CD4-positive, alpha-beta memory T cell (primary cell): ENCODE measurements around the gene CDC27. TPM values are rescaled to one million over a fixed set of nuclear protein-coding genes. Genes with fewer than 3 reads are reported as not detected.
A peak's percentile ranks its signal among the peaks of the same experiment; 100 is the strongest.

ENCODE experiments used
- CTCF ChIA-PET: fragments of 350-600 bp; sonication (Branson Sonifier 250); formaldehyde crosslinking; loops from one replicate; lab custom pipeline; 2021; ENCODE audit warnings: inconsistent platforms; ENCODE audit not compliant: partially characterized antibody; lab: Charles Lee
- POLR2A ChIA-PET: fragments of 350-600 bp; sonication (Branson Sonifier 250); formaldehyde crosslinking; loops from one replicate; lab custom pipeline; 2021; ENCODE audit not compliant: partially characterized antibody; lab: Charles Lee
- DNase-seq, 5 donors: peaks; one replicate each; pipeline versions ENCODE4 v3.0.0 to v3.0.0-alpha.2; 2020 to 2022; ENCODE audit warnings: mixed read lengths in 1 of 5
- H3K27ac ChIP-seq: one replicate; pipeline ENCODE4 v1.7.0; 2013; ENCODE audit warnings: low read depth, low read length
- H3K27me3 ChIP-seq: 2 replicates; pipeline ENCODE4 v1.7.0; 2013; ENCODE audit warnings: mild to moderate bottlenecking, low read length, moderate library complexity; ENCODE audit not compliant: insufficient read depth
- H3K36me3 ChIP-seq: 2 replicates; pipeline ENCODE4 v1.7.0; 2013; ENCODE audit warnings: mild to moderate bottlenecking, low read length, moderate library complexity; ENCODE audit not compliant: insufficient read depth
- H3K4me1 ChIP-seq: 2 replicates; pipeline ENCODE4 v1.7.0; 2013; ENCODE audit warnings: mild to moderate bottlenecking, low read length, moderate library complexity; ENCODE audit not compliant: insufficient read depth
- H3K4me3 ChIP-seq, 2 donors: one replicate each; pipeline ENCODE4 v1.7.0; 2013; ENCODE audit warnings: low read length in 2 of 2, mild to moderate bottlenecking in 1 of 2
- H3K9me3 ChIP-seq, 2 donors: one replicate each; pipeline ENCODE4 v1.7.0; 2013; ENCODE audit warnings: low read length in 2 of 2, control low read depth in 1 of 2; ENCODE audit not compliant: control insufficient read depth in 1 of 2
- H3K27ac Mint-ChIP-seq, 7 donors: one replicate each; pipeline ENCODE4 v1.8.0; 2020 to 2021; ENCODE audit warnings: mixed read lengths in 7 of 7, mild to moderate bottlenecking in 6 of 7, inconsistent platforms in 3 of 7, moderate library complexity in 3 of 7
- H3K27me3 Mint-ChIP-seq, 2 donors: one replicate each; pipeline ENCODE4 v1.8.0; 2020 to 2021; ENCODE audit warnings: mixed read lengths in 2 of 2
- H3K36me3 Mint-ChIP-seq, 2 donors: one replicate each; pipeline ENCODE4 v1.8.0; 2020 to 2021; ENCODE audit warnings: mixed read lengths in 2 of 2, inconsistent platforms in 1 of 2, mild to moderate bottlenecking in 1 of 2
- H3K4me1 Mint-ChIP-seq, 4 donors: one replicate each; pipeline ENCODE4 v1.8.0; 2020 to 2021; ENCODE audit warnings: mixed read lengths in 4 of 4, mild to moderate bottlenecking in 1 of 4
- H3K4me3 Mint-ChIP-seq, 8 donors: one replicate each; pipeline ENCODE4 v1.8.0; 2020 to 2021; ENCODE audit warnings: mixed read lengths in 8 of 8, mild to moderate bottlenecking in 7 of 8, moderate library complexity in 6 of 8, inconsistent platforms in 3 of 8
- H3K9me3 Mint-ChIP-seq, 8 donors: one replicate each; pipeline ENCODE4 v1.8.0; 2020 to 2021; ENCODE audit warnings: mixed read lengths in 8 of 8, mild to moderate bottlenecking in 5 of 8, inconsistent platforms in 3 of 8, moderate library complexity in 1 of 8
- intact Hi-C: fragments of 100-400 bp; cut with micrococcal nuclease; formaldehyde crosslinking; loops from one replicate; pipeline ENCODE4 v1.15.1; 2023
- polyA plus RNA-seq, 2 donors: library from polyadenylated mRNA; unstranded; fragments of 300-500 nt; fragmentation: Illumina TruSeq; gene quantifications; one replicate each; pipeline ENCODE4 v1.2.3, GENCODE V29; 2021
- total RNA-seq, 2 experiments: library from RNA; stranded (reverse); gene quantifications; one replicate each; pipeline ENCODE4 v1.2.3, GENCODE V29; 2021

The CDC27 gene, protein sequence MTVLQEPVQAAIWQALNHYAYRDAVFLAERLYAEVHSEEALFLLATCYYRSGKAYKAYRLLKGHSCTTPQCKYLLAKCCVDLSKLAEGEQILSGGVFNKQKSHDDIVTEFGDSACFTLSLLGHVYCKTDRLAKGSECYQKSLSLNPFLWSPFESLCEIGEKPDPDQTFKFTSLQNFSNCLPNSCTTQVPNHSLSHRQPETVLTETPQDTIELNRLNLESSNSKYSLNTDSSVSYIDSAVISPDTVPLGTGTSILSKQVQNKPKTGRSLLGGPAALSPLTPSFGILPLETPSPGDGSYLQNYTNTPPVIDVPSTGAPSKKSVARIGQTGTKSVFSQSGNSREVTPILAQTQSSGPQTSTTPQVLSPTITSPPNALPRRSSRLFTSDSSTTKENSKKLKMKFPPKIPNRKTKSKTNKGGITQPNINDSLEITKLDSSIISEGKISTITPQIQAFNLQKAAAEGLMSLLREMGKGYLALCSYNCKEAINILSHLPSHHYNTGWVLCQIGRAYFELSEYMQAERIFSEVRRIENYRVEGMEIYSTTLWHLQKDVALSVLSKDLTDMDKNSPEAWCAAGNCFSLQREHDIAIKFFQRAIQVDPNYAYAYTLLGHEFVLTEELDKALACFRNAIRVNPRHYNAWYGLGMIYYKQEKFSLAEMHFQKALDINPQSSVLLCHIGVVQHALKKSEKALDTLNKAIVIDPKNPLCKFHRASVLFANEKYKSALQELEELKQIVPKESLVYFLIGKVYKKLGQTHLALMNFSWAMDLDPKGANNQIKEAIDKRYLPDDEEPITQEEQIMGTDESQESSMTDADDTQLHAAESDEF
- 10 to 100 TPM; 60.2 to 73.4 TPM for total RNA-seq
- polyA plus RNA-seq, result 100 to 1,000 TPM in 1 of 2 donors, 10 to 100 TPM in 1; 64.2 to 104 TPM

DNA sequence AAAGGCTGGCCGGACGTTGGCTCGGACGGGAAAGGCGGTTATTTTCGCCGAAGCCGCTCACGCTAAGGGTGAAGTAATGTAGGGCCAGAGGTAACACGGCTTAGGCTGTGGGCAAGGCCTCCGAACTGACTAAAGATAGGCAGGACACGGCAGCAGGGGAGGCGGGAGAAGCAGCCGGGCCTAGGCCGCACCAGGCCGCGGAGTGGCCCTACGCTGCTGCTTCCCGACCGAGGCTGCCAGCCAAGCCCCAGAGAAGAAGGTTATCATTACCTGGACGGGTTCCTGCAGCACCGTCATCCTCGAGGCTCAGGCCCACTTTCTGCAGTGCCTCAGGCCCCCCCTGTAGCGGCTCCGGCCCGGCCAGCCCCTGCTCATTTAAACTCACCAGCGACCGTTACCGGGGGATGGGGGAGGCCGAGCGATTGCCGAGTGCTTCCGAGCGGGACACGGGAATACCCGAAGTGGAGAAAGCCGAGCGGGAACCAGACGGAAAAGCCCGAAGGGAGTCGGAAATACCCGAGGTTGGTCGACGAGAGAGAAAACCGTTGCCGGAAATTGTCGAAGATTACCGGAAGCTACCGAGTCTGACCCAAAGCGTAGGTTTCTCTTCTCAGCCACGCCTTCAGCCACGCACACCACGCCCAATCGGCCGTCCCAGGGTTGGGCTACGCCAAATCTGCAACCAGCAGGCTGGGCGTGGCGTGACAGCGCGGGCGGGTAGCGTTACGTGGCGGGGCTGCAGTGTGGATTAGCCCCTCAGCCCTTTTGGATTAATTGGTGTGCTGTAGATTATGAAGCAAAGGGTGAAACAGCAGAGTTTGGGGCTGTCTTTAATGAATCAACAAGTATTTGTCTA is at the start of gene CDC27:
CDC27 (minus strand) TSS at position 420 of the 856 bp plus-strand sequence; CDS start at position 297, 123 bp downstream.
- H3K36me3 ChIP-seq, result peaks cover 5% of the 10 kb centered on the region
- peaks cover 0 to 3% (median 0%) of the 10 kb centered on the region in 8 donors for H3K9me3 Mint-ChIP-seq
- peak; percentile 99 to 100 (median 99) for DNase-seq
- H3K4me1 Mint-ChIP-seq, result peaks cover 35 to 79% (median 54%) of the 10 kb centered on the region in 4 donors
- H3K27me3 ChIP-seq, result no peaks in the 10 kb centered on the region
- H3K27ac ChIP-seq, result peak within 1 kb of the TSS; percentile 95
- H3K27me3 Mint-ChIP-seq, result no peaks in the 10 kb centered on the region
- peak within 1 kb of the TSS; percentile 87 to 98 (median 96) for H3K27ac Mint-ChIP-seq
- peaks cover 8% of the 10 kb centered on the region in 2 donors for H3K36me3 Mint-ChIP-seq
- H3K4me1 ChIP-seq, result peaks cover 61% of the 10 kb centered on the region
- peak within 1 kb of the TSS; percentile 70 to 92 for H3K4me3 ChIP-seq
- intact Hi-C loops, result loop anchor here (1.0 to 10.0 kb wide), 4 partner anchors 16 to 1246 kb away; partner anchors contain the start of gene SKAP1
- ChIA-PET POLR2A (interaction anchor here (1.0 to 8.4 kb wide), 10 partner anchors 9 to 701 kb away, joined by 3 to 98 read pairs (median 4); partner anchors contain the start of gene MYL4), CTCF (interaction anchor here (1.3 kb wide), 1 partner anchor 18 kb away, joined by 4 read pairs; no protein-coding TSS in a partner anchor)
- peak within 1 kb of the TSS; percentile 95 to 98 (median 96) for H3K4me3 Mint-ChIP-seq
- no peaks in the 10 kb centered on the region for H3K9me3 ChIP-seq

DNA sequence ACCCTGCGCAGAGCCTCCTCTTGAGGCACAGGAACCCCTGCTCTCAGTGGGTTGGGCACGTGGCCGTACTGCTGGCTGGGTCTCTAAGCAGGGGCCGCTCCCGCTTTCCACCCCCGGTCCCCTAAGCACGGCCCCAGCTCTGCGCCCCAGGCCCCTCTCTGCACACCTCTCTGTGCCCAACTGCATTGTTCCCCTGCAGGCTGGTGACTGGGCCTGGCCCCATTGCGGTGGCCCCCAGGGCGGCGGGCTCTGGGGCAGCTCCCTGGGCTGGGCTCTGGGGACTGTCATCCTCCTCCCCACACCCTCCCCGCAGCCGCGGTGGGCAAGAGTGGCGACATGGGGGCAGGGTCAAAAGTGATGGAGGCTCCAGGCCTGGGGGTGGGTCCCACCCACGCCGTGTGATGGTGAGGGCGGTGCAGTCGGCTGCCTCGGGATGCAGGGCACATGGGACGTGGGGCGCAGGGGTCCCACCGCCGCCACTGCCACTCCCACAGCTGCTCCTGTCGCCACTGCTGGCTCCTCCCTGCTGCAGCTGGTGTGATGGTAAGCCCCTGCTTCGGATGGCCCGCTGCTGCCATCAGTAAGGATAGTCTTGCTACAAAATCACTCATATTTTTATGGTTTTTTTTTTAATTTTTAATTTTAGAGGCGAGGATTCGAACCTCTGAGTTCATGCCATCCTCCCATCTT is 49.4 kb upstream of the CDC27 start:
- Mint-ChIP-seq H3K9me3 (peaks cover 0 to 1% (median 0%) of the 10 kb centered on the region in 8 donors), H3K4me1 (peaks cover 0 to 14% (median 8%) of the 10 kb centered on the region in 4 donors), H3K4me3 (no peak overlapping the region), H3K36me3 (no peaks in the 10 kb centered on the region), H3K27me3 (no peaks in the 10 kb centered on the region), H3K27ac (no peak overlapping the region)
- H3K27me3 ChIP-seq, result no peaks in the 10 kb centered on the region
- no peaks in the 10 kb centered on the region for H3K9me3 ChIP-seq
- ChIA-PET POLR2A (no interaction called here), CTCF (no interaction called here)
- intact Hi-C loops, result no loop called here
- DNase-seq, result no peak
- H3K4me3 ChIP-seq, result no peak overlapping the region
- no peak overlapping the region for H3K27ac ChIP-seq
- no peaks in the 10 kb centered on the region for H3K36me3 ChIP-seq
- no peaks in the 10 kb centered on the region for H3K4me1 ChIP-seq

DNA sequence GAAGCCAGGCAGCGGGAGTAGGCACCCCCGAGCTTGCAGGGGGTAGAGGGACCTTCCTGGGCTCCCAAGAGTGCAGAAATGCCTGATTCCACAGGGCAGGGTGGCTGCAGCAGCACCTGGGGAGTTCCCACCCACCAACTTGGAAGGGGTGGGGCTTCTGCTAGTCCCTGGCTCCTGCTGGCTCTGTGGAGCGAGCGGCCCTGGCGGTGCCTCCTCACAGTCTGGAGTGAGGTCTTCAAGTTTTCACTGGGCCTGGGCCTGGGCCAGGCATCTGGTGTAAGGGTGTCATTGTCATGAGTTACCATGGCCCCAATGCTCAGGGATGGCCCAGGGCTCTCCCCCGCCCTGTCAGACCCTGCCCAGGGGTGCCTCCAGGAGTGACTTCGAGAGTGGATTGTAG is 48.7 kb upstream of the CDC27 start:
- POLR2A ChIA-PET, result no interaction called here
- no peak overlapping the region for H3K27ac ChIP-seq
- no peaks in the 10 kb centered on the region for H3K27me3 Mint-ChIP-seq
- no peak overlapping the region for H3K4me3 Mint-ChIP-seq
- H3K4me1 Mint-ChIP-seq, result peaks cover 0 to 14% (median 8%) of the 10 kb centered on the region in 4 donors
- no peaks in the 10 kb centered on the region for H3K4me1 ChIP-seq
- peaks cover 0 to 1% (median 0%) of the 10 kb centered on the region in 8 donors for H3K9me3 Mint-ChIP-seq
- no peaks in the 10 kb centered on the region for H3K27me3 ChIP-seq
- no peaks in the 10 kb centered on the region for H3K36me3 ChIP-seq
- H3K27ac Mint-ChIP-seq, result no peak overlapping the region
- no peaks in the 10 kb centered on the region for H3K9me3 ChIP-seq
- no peak for DNase-seq
- H3K4me3 ChIP-seq, result no peak overlapping the region
- no peaks in the 10 kb centered on the region for H3K36me3 Mint-ChIP-seq
- intact Hi-C loops, result no loop called here
- CTCF ChIA-PET, result no interaction called here

DNA sequence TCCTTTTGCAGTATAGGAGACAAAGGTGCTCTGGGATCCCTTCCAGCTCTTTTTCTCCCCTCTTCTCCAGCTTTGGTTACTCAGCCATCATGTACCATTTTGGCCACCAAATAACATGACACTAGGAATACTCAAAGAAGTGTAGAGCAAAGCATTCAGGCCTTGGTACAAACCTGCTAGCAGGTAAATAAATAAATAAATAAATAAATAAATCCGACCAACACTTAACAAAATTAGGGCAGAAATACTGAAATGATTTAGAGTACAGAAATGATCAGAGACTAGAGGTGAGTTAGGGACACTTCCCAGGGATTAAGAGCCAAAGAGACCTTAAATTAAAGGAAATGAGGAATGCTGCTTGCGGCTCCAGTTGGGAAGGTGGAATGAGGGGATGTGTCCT is 46.8 kb upstream of the CDC27 start:
- DNase-seq, result no peak
- H3K27ac ChIP-seq, result no peak overlapping the region
- ChIA-PET CTCF (no interaction called here), POLR2A (no interaction called here)
- Mint-ChIP-seq H3K36me3 (no peaks in the 10 kb centered on the region), H3K27me3 (no peaks in the 10 kb centered on the region), H3K4me1 (peaks cover 0 to 14% (median 8%) of the 10 kb centered on the region in 4 donors), H3K27ac (peak overlapping the region in 1 of 7 donors; percentile 38), H3K9me3 (peaks cover 0 to 1% (median 0%) of the 10 kb centered on the region in 8 donors), H3K4me3 (no peak overlapping the region)
- H3K36me3 ChIP-seq, result no peaks in the 10 kb centered on the region
- no peak overlapping the region for H3K4me3 ChIP-seq
- intact Hi-C loops, result no loop called here
- H3K27me3 ChIP-seq, result no peaks in the 10 kb centered on the region
- H3K4me1 ChIP-seq, result no peaks in the 10 kb centered on the region
- H3K9me3 ChIP-seq, result no peaks in the 10 kb centered on the region

DNA sequence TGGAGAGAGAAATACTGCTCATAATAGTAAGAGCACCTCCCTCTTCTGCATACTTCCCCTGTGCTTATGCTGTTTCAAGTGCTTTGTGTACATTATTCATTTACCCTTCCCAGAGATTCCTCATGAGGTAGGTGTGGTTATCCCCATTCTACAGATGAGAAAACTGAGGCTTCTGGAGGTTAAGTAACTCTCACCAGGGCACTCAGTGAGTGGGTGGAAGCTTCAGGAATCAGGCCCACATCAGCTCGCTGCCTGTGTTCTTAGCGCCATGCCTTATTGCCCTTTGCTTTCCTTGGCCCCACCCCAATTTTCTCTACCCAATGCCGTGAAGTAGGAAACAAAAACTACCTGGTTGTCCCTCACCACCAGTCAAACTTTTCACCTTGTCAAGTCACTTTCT is 46.4 kb upstream of the CDC27 start:
- Histone ChIP-seq H3K4me1 (peaks cover under 1% of the 10 kb centered on the region), H3K36me3 (no peaks in the 10 kb centered on the region), H3K27me3 (no peaks in the 10 kb centered on the region), H3K27ac (no peak overlapping the region), H3K4me3 (no peak overlapping the region), H3K9me3 (no peaks in the 10 kb centered on the region)
- Mint-ChIP-seq H3K4me3 (no peak overlapping the region), H3K27me3 (peaks cover 0 to 3% of the 10 kb centered on the region in 2 donors), H3K9me3 (peaks cover 0 to 1% (median 0%) of the 10 kb centered on the region in 8 donors), H3K36me3 (no peaks in the 10 kb centered on the region), H3K4me1 (peaks cover 0 to 12% (median 7%) of the 10 kb centered on the region in 4 donors), H3K27ac (no peak overlapping the region)
- intact Hi-C loops, result no loop called here
- POLR2A ChIA-PET, result no interaction called here
- CTCF ChIA-PET, result no interaction called here
- no peak for DNase-seq

DNA sequence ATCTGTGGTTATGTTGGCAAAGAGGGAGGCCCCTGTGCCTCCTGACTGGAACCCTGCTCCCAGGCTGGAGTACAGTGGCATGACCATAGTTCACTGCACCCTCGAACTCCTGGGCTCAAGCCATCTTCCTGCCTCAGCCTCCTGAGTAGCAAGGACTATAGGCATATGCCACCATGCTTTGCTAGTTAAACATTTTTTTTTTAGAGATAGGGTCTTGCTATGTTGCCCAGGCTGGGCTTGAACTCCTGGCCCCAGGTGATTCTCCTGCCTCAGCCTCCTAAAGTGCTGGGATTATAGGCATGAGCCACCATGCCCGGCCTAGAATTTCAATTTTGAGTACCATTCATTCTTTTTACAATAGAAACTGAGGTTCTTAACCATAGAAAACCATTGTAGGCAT is 43.4 kb upstream of the CDC27 start:
- CTCF ChIA-PET, result no interaction called here
- no peak overlapping the region for H3K27ac ChIP-seq
- DNase-seq, result no peak
- no peaks in the 10 kb centered on the region for H3K36me3 ChIP-seq
- Mint-ChIP-seq H3K27ac (peak overlapping the region in 2 of 7 donors; percentile 75 to 76), H3K4me3 (no peak overlapping the region), H3K9me3 (no peaks in the 10 kb centered on the region), H3K4me1 (peaks cover 10 to 13% (median 12%) of the 10 kb centered on the region in 4 donors), H3K36me3 (no peaks in the 10 kb centered on the region), H3K27me3 (peaks cover 2 to 7% of the 10 kb centered on the region in 2 donors)
- no peak overlapping the region for H3K4me3 ChIP-seq
- POLR2A ChIA-PET, result no interaction called here
- H3K9me3 ChIP-seq, result no peaks in the 10 kb centered on the region
- intact Hi-C loops, result no loop called here
- peaks cover 12% of the 10 kb centered on the region for H3K4me1 ChIP-seq
- H3K27me3 ChIP-seq, result no peaks in the 10 kb centered on the region
